ENCODE data around the gene SLC9A9. TPM values are rescaled to one million over a fixed set of nuclear protein-coding genes. Genes with fewer than 3 reads are reported as not detected.

The SLC9A9 gene
- polyA plus RNA-seq, 2 donors: 8.3 to 11.9 TPM

GRCh38 chr3:143357700-143358099 is 490.6 kb downstream of the SLC9A9 start:
- Histone ChIP-seq H3K27ac (ENCODE audit: low read depth in 2 of 2, low read length in 1 of 2) (no peak overlapping the region), H3K27me3 (ENCODE audit: control insufficient read depth in 1 of 2, insufficient read depth in 2 of 2, low read length in 2 of 2) (no peaks in the 10 kb centered on the region), H3K4me1 (ENCODE audit: control insufficient read depth in 2 of 2, insufficient read depth in 2 of 2, low read length in 1 of 2) (no peaks in the 10 kb centered on the region), H3K4me3 (ENCODE audit: low read depth in 1 of 2, low read length in 2 of 2) (no peak overlapping the region), H3K9me3 (ENCODE audit: control insufficient read depth in 2 of 2, insufficient read depth in 1 of 2, low read depth in 1 of 2, low read length in 1 of 2) (no peaks in the 10 kb centered on the region), H3K36me3 (ENCODE audit: control insufficient read depth in 2 of 2, insufficient read depth in 2 of 2, low read length in 1 of 2) (no peaks in the 10 kb centered on the region)
- WGBS, 2 donors: 84% methylated on average over 3 of the region's 3 CpGs

- H3K4me1 ChIP-seq (ENCODE audit: control insufficient read depth in 2 of 2, insufficient read depth in 2 of 2, low read length in 1 of 2): no peaks in the 10 kb centered on the region
- H3K27ac ChIP-seq (ENCODE audit: low read depth in 2 of 2, low read length in 1 of 2): no peak overlapping the region
- no peak overlapping the region for H3K4me3 ChIP-seq (ENCODE audit: low read depth in 1 of 2, low read length in 2 of 2)
- H3K9me3 ChIP-seq (ENCODE audit: control insufficient read depth in 2 of 2, insufficient read depth in 1 of 2, low read depth in 1 of 2, low read length in 1 of 2): no peaks in the 10 kb centered on the region
- WGBS, 2 donors: 96 to 99% methylated on average over 1 of the region's 1 CpG
- no peaks in the 10 kb centered on the region for H3K27me3 ChIP-seq (ENCODE audit: control insufficient read depth in 1 of 2, insufficient read depth in 2 of 2, low read length in 2 of 2)
- H3K36me3 ChIP-seq (ENCODE audit: control insufficient read depth in 2 of 2, insufficient read depth in 2 of 2, low read length in 1 of 2): no peaks in the 10 kb centered on the region
Observed at GRCh38 chr3:143356839-143357238, 491.4 kb downstream of the SLC9A9 start.

DNA sequence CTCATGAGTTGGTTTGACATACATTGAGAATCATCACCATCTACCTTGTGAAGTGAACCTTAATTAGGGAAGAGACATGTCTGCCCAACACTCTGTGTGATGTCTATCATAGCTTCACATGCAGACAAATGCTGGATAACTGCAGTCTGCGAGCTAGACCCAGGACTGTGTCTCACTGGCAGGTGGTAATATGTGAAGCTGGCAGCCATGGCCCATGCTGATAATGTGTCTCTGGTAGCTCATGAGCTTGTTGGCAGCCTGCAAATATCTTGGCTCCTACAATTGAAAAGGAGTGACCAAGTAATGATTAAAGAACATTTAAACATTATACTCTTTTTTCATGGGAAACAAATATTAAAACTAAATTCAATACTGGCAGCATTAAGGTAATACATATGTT is 493.9 kb downstream of the SLC9A9 start:
- H3K9me3 ChIP-seq (ENCODE audit: control insufficient read depth in 2 of 2, insufficient read depth in 1 of 2, low read depth in 1 of 2, low read length in 1 of 2): no peaks in the 10 kb centered on the region
- H3K36me3 ChIP-seq (ENCODE audit: control insufficient read depth in 2 of 2, insufficient read depth in 2 of 2, low read length in 1 of 2): no peaks in the 10 kb centered on the region
- H3K4me1 ChIP-seq (ENCODE audit: control insufficient read depth in 2 of 2, insufficient read depth in 2 of 2, low read length in 1 of 2): no peaks in the 10 kb centered on the region
- H3K27ac ChIP-seq (ENCODE audit: low read depth in 2 of 2, low read length in 1 of 2): no peak overlapping the region
- H3K4me3 ChIP-seq (ENCODE audit: low read depth in 1 of 2, low read length in 2 of 2): no peak overlapping the region
- 81 to 96% methylated on average over 1 of the region's 1 CpG for WGBS, 2 donors
- no peaks in the 10 kb centered on the region for H3K27me3 ChIP-seq (ENCODE audit: control insufficient read depth in 1 of 2, insufficient read depth in 2 of 2, low read length in 2 of 2)

DNA sequence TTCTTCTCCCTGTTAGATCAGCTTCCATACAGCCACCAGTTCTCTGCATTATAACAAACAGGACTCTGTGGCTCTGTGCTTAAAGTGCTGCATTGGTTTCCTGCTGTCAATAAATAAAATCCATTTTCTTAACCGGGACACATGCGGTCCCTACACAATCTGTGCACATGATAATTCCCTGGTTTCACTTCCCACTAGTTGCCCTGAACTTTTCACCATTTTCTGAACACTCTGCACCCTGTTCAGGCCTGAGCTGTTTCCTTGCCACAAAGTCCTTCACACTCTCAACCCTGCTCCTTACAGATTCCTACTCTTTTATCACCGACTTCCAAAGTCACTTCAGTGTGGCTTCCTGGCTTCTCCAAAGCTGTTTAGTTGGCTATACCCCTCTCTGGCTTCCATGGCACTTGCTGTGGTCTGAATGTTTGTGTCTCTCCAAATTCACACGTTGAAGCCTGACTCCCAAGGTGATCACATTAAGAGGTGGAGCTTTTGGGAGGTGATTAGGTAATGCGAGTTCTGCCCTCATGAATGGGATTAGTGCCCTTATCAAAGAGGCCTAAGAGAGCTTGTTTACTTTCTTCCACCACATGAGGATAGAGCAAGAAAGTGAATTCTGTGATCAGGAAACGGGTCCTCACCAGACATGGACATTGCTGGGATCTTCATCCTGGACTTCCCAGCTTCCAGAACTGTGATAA is 495.3 kb downstream of the SLC9A9 start:
- no peaks in the 10 kb centered on the region for H3K4me1 ChIP-seq (ENCODE audit: control insufficient read depth in 2 of 2, insufficient read depth in 2 of 2, low read length in 1 of 2)
- H3K27ac ChIP-seq (ENCODE audit: low read depth in 2 of 2, low read length in 1 of 2): no peak overlapping the region
- no peaks in the 10 kb centered on the region for H3K36me3 ChIP-seq (ENCODE audit: control insufficient read depth in 2 of 2, insufficient read depth in 2 of 2, low read length in 1 of 2)
- 73 to 84% methylated on average over 6 of the region's 6 CpGs for WGBS, 2 donors
- no peaks in the 10 kb centered on the region for H3K9me3 ChIP-seq (ENCODE audit: control insufficient read depth in 2 of 2, insufficient read depth in 1 of 2, low read depth in 1 of 2, low read length in 1 of 2)
- no peak overlapping the region for H3K4me3 ChIP-seq (ENCODE audit: low read depth in 1 of 2, low read length in 2 of 2)
- no peaks in the 10 kb centered on the region for H3K27me3 ChIP-seq (ENCODE audit: control insufficient read depth in 1 of 2, insufficient read depth in 2 of 2, low read length in 2 of 2)

GRCh38 chr3:143351895-143352608 is 496.2 kb downstream of the SLC9A9 start:
- 78 to 80% methylated on average over 4 of the region's 4 CpGs for WGBS, 2 donors
- Histone ChIP-seq H3K27ac (ENCODE audit: low read depth in 2 of 2, low read length in 1 of 2) (no peak overlapping the region), H3K9me3 (ENCODE audit: control insufficient read depth in 2 of 2, insufficient read depth in 1 of 2, low read depth in 1 of 2, low read length in 1 of 2) (no peaks in the 10 kb centered on the region)

DNA sequence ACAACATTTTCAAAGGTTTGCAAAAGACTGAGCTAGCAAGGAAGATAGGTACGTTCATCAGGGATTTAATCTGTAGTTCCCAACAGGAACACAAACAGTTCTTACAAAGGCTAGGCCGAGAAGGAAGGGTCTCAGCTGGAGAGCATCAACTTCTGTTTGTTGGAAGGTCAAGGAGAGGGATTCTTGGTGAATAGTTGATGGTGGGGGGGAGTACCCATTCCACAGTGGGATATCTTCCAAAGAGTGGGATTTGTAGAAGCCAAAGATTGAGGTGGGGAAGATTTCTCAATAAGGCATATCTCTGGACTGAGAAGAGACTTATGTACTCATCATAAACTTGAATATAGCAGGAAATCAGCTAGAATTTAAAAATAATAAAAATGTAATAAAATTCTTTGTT is 496.9 kb downstream of the SLC9A9 start:
- Histone ChIP-seq H3K4me1 (ENCODE audit: control insufficient read depth in 2 of 2, insufficient read depth in 2 of 2, low read length in 1 of 2) (no peaks in the 10 kb centered on the region), H3K4me3 (ENCODE audit: low read depth in 1 of 2, low read length in 2 of 2) (no peak overlapping the region), H3K36me3 (ENCODE audit: control insufficient read depth in 2 of 2, insufficient read depth in 2 of 2, low read length in 1 of 2) (no peaks in the 10 kb centered on the region), H3K27ac (ENCODE audit: low read depth in 2 of 2, low read length in 1 of 2) (no peak overlapping the region), H3K9me3 (ENCODE audit: control insufficient read depth in 2 of 2, insufficient read depth in 1 of 2, low read depth in 1 of 2, low read length in 1 of 2) (no peaks in the 10 kb centered on the region), H3K27me3 (ENCODE audit: control insufficient read depth in 1 of 2, insufficient read depth in 2 of 2, low read length in 2 of 2) (no peaks in the 10 kb centered on the region)
- WGBS, 2 donors: 47 to 85% methylated on average over 2 of the region's 2 CpGs

More at GRCh38 chr3:143351895-143352608, 496.2 kb downstream of the SLC9A9 start:
- no peaks in the 10 kb centered on the region for H3K27me3 ChIP-seq (ENCODE audit: control insufficient read depth in 1 of 2, insufficient read depth in 2 of 2, low read length in 2 of 2)
- no peaks in the 10 kb centered on the region for H3K36me3 ChIP-seq (ENCODE audit: control insufficient read depth in 2 of 2, insufficient read depth in 2 of 2, low read length in 1 of 2)
- no peak overlapping the region for H3K4me3 ChIP-seq (ENCODE audit: low read depth in 1 of 2, low read length in 2 of 2)
- no peaks in the 10 kb centered on the region for H3K4me1 ChIP-seq (ENCODE audit: control insufficient read depth in 2 of 2, insufficient read depth in 2 of 2, low read length in 1 of 2)

GRCh38 chr3:143349455-143349854 is 498.8 kb downstream of the SLC9A9 start:
- no peak overlapping the region for H3K27ac ChIP-seq (ENCODE audit: low read depth in 2 of 2, low read length in 1 of 2)
- 84 to 88% methylated on average over 2 of the region's 2 CpGs for WGBS, 2 donors
- no peaks in the 10 kb centered on the region for H3K36me3 ChIP-seq (ENCODE audit: control insufficient read depth in 2 of 2, insufficient read depth in 2 of 2, low read length in 1 of 2)

GRCh38 chr3:143348486-143349327 is 499.6 kb downstream of the SLC9A9 start:
- no peaks in the 10 kb centered on the region for H3K27me3 ChIP-seq (ENCODE audit: control insufficient read depth in 1 of 2, insufficient read depth in 2 of 2, low read length in 2 of 2)
- no peak overlapping the region for H3K27ac ChIP-seq (ENCODE audit: low read depth in 2 of 2, low read length in 1 of 2)
- no peaks in the 10 kb centered on the region for H3K4me1 ChIP-seq (ENCODE audit: control insufficient read depth in 2 of 2, insufficient read depth in 2 of 2, low read length in 1 of 2)
- no peak overlapping the region for H3K4me3 ChIP-seq (ENCODE audit: low read depth in 1 of 2, low read length in 2 of 2)
- 74 to 85% methylated on average over 5 of the region's 5 CpGs for WGBS, 2 donors
- no peaks in the 10 kb centered on the region for H3K9me3 ChIP-seq (ENCODE audit: control insufficient read depth in 2 of 2, insufficient read depth in 1 of 2, low read depth in 1 of 2, low read length in 1 of 2)
- H3K36me3 ChIP-seq (ENCODE audit: control insufficient read depth in 2 of 2, insufficient read depth in 2 of 2, low read length in 1 of 2): no peaks in the 10 kb centered on the region

More at GRCh38 chr3:143349455-143349854, 498.8 kb downstream of the SLC9A9 start:
- Histone ChIP-seq H3K9me3 (ENCODE audit: control insufficient read depth in 2 of 2, insufficient read depth in 1 of 2, low read depth in 1 of 2, low read length in 1 of 2) (no peaks in the 10 kb centered on the region), H3K4me1 (ENCODE audit: control insufficient read depth in 2 of 2, insufficient read depth in 2 of 2, low read length in 1 of 2) (no peaks in the 10 kb centered on the region), H3K27me3 (ENCODE audit: control insufficient read depth in 1 of 2, insufficient read depth in 2 of 2, low read length in 2 of 2) (no peaks in the 10 kb centered on the region), H3K4me3 (ENCODE audit: low read depth in 1 of 2, low read length in 2 of 2) (no peak overlapping the region)

- WGBS, 2 donors: 66 to 75% methylated on average over 1 of the region's 1 CpG
- Histone ChIP-seq H3K27me3 (ENCODE audit: control insufficient read depth in 1 of 2, insufficient read depth in 2 of 2, low read length in 2 of 2) (no peaks in the 10 kb centered on the region), H3K9me3 (ENCODE audit: control insufficient read depth in 2 of 2, insufficient read depth in 1 of 2, low read depth in 1 of 2, low read length in 1 of 2) (no peaks in the 10 kb centered on the region), H3K36me3 (ENCODE audit: control insufficient read depth in 2 of 2, insufficient read depth in 2 of 2, low read length in 1 of 2) (no peaks in the 10 kb centered on the region), H3K4me3 (ENCODE audit: low read depth in 1 of 2, low read length in 2 of 2) (no peak overlapping the region), H3K4me1 (ENCODE audit: control insufficient read depth in 2 of 2, insufficient read depth in 2 of 2, low read length in 1 of 2) (no peaks in the 10 kb centered on the region), H3K27ac (ENCODE audit: low read depth in 2 of 2, low read length in 1 of 2) (no peak overlapping the region)
Observed at GRCh38 chr3:143344516-143345165, 503.6 kb downstream of the SLC9A9 start.
